CD14-positive monocyte (primary cell): ENCODE data around the gene UPP1. TPM values are rescaled to one million over a fixed set of nuclear protein-coding genes. Genes with fewer than 3 reads are reported as not detected.

ENCODE experiments used
- DNase-seq, 3 donors: peaks; one replicate each; pipeline ENCODE4 v3.0.0-alpha.2; 2011 to 2022
- H2AFZ ChIP-seq: 2 replicates; pipeline ENCODE4 v1.6.0; 2012; ENCODE audit warnings: mild to moderate bottlenecking, low read depth, low read length, inconsistent platforms; ENCODE audit not compliant: insufficient read depth, poor library complexity, severe bottlenecking
- H3K27ac ChIP-seq, 2 donors: 1 replicate in 1 of 2; 2 replicates in 1 of 2; pipeline ENCODE4 v1.5.1; 2012 to 2013; ENCODE audit warnings: low read length in 2 of 2, control low read depth in 1 of 2, inconsistent platforms in 1 of 2, low read depth in 1 of 2, mild to moderate bottlenecking in 1 of 2
- H3K27me3 ChIP-seq, 2 donors: one replicate each; pipeline versions ENCODE4 v1.6.0 to v1.6.1; 2011 to 2013; ENCODE audit warnings: low read length in 2 of 2; ENCODE audit not compliant: control insufficient read depth in 2 of 2, insufficient read depth in 2 of 2
- H3K36me3 ChIP-seq, 2 donors: replicated peaks in 1 of 2; 1 replicate in 1 of 2; 2 replicates in 1 of 2; pipeline versions ENCODE4 v1.5.1 to v1.6.1; 2012 to 2013; ENCODE audit warnings: low read length in 2 of 2, control low read depth in 1 of 2, inconsistent platforms in 1 of 2, mild to moderate bottlenecking in 1 of 2; ENCODE audit not compliant: insufficient read depth in 2 of 2, control insufficient read depth in 1 of 2
- H3K4me1 ChIP-seq, 2 donors: 1 replicate in 1 of 2; 2 replicates in 1 of 2; pipeline versions ENCODE4 v1.5.1 to v1.6.1; 2012 to 2013; ENCODE audit warnings: low read length in 2 of 2, control low read depth in 1 of 2, inconsistent platforms in 1 of 2, mild to moderate bottlenecking in 1 of 2, moderate library complexity in 1 of 2; ENCODE audit not compliant: insufficient read depth in 2 of 2, control insufficient read depth in 1 of 2
- H3K4me2 ChIP-seq: replicated peaks from 2 replicates; pipeline ENCODE3; 2012; ENCODE audit warnings: low read length, moderate library complexity, mild to moderate bottlenecking; ENCODE audit not compliant: poor library complexity, severe bottlenecking; ENCODE audit errors: extremely low read depth
- H3K4me3 ChIP-seq, 3 experiments: fragments of 200-600 bp in 1 of 3; sonication (generic) in 1 of 3; replicated peaks in 1 of 3; 1 replicate in 2 of 3; 2 replicates in 1 of 3; pipeline ENCODE4 v1.5.1; 2011 to 2013; ENCODE audit warnings: low read length in 3 of 3, mild to moderate bottlenecking in 3 of 3, control low read depth in 2 of 3, low read depth in 2 of 3, inconsistent platforms in 1 of 3, moderate library complexity in 1 of 3
- H3K79me2 ChIP-seq: 2 replicates; pipeline ENCODE4 v1.6.0; 2012; ENCODE audit warnings: mild to moderate bottlenecking, control low read depth, inconsistent platforms, low read length, moderate library complexity; ENCODE audit not compliant: insufficient read depth
- H3K9ac ChIP-seq: 2 replicates; pipeline ENCODE4 v1.6.0; 2017; ENCODE audit warnings: low read length, mild to moderate bottlenecking; ENCODE audit not compliant: insufficient read depth, poor library complexity, severe bottlenecking
- H3K9me3 ChIP-seq, 2 donors: replicated peaks in 1 of 2; 1 replicate in 1 of 2; 2 replicates in 1 of 2; pipeline versions ENCODE4 v1.5.1 to v1.6.1; 2012 to 2013; ENCODE audit warnings: low read length in 2 of 2, control low read depth in 1 of 2; ENCODE audit not compliant: control insufficient read depth in 1 of 2, insufficient read depth in 1 of 2
- H4K20me1 ChIP-seq: 2 replicates; pipeline ENCODE4 v1.6.0; 2012; ENCODE audit warnings: mild to moderate bottlenecking, low read length, control low read depth, moderate library complexity; ENCODE audit not compliant: insufficient read depth
- H3K27ac Mint-ChIP-seq, 7 donors: one replicate each; pipeline ENCODE4 v1.8.0; 2020; ENCODE audit warnings: mild to moderate bottlenecking in 7 of 7, mixed read lengths in 7 of 7, moderate library complexity in 6 of 7, inconsistent platforms in 2 of 7
- H3K27me3 Mint-ChIP-seq, 3 donors: one replicate each; pipeline ENCODE4 v1.8.0; 2021 to 2022; ENCODE audit warnings: low read depth in 3 of 3, mild to moderate bottlenecking in 3 of 3, mixed read lengths in 3 of 3, moderate library complexity in 3 of 3, inconsistent platforms in 1 of 3
- H3K36me3 Mint-ChIP-seq, 2 donors: one replicate each; pipeline ENCODE4 v1.8.0; 2020; ENCODE audit warnings: mixed read lengths in 2 of 2, inconsistent platforms in 1 of 2, mild to moderate bottlenecking in 1 of 2
- H3K4me1 Mint-ChIP-seq: one replicate; pipeline ENCODE4 v1.8.0; 2020; ENCODE audit warnings: mild to moderate bottlenecking, mixed read lengths
- H3K4me3 Mint-ChIP-seq, 2 donors: one replicate each; pipeline ENCODE4 v1.8.0; 2020; ENCODE audit warnings: mild to moderate bottlenecking in 2 of 2, mixed read lengths in 2 of 2, moderate library complexity in 1 of 2
- H3K9me3 Mint-ChIP-seq, 7 donors: one replicate each; pipeline ENCODE4 v1.8.0; 2020 to 2022; ENCODE audit warnings: mixed read lengths in 7 of 7, mild to moderate bottlenecking in 6 of 7, moderate library complexity in 6 of 7, inconsistent platforms in 2 of 7
- CTCF ChIP-seq: fragments of 200-600 bp; IDR thresholded peaks from one replicate; pipeline ENCODE4 v1.8.0; 2022; ENCODE audit warnings: antibody characterized with exemption, mild to moderate bottlenecking
- WGBS: methylation state at CpG from one replicate; pipeline ENCODE4 v1.1.5; 2013; ENCODE audit warnings: missing lambda C conversion rate; ENCODE audit not compliant: insufficient coverage; 5-methylcytosine and 5-hydroxymethylcytosine counted together
- intact Hi-C, 2 donors: fragments of 100-400 bp; cut with micrococcal nuclease; formaldehyde crosslinking; loops; one replicate each; pipeline versions ENCODE4 v1.15.0 to v1.15.1; 2023
- polyA plus RNA-seq, 3 donors: library from polyadenylated mRNA; depleted of rRNA in 1 of 3; unstranded in 2 of 3; stranded (reverse) in 1 of 3; fragments of 300-500 nt in 2 of 3; fragments of >200 nt in 1 of 3; fragmentation: Illumina TruSeq in 2 of 3; gene quantifications; 1 replicate in 2 of 3; 2 replicates in 1 of 3; pipeline ENCODE4 v1.2.3, GENCODE V29; 2012 to 2021

Gene UPP1
- polyA plus RNA-seq, 3 donors = 109 to 212 (median 129) TPM

- no peaks in the 10 kb centered on the region for H3K27me3 Mint-ChIP-seq
- no peaks in the 10 kb centered on the region for H3K36me3 ChIP-seq
- no peak overlapping the region for H3K4me3 ChIP-seq
- H3K9me3 ChIP-seq = peaks cover 0 to 3% of the 10 kb centered on the region in 2 donors
- H3K9ac ChIP-seq = no peak overlapping the region
- H3K9me3 Mint-ChIP-seq = peaks cover 5 to 15% (median 7%) of the 10 kb centered on the region in 7 donors
- intact Hi-C loops = no loop called here
- H4K20me1 ChIP-seq = no peaks in the 10 kb centered on the region
- H3K4me3 Mint-ChIP-seq = no peak overlapping the region
- H3K4me1 Mint-ChIP-seq = no peaks in the 10 kb centered on the region
- H2AFZ ChIP-seq = no peak overlapping the region
- H3K79me2 ChIP-seq = no peaks in the 10 kb centered on the region
- H3K27ac ChIP-seq = no peak overlapping the region
- no peak overlapping the region for H3K27ac Mint-ChIP-seq
- no peak overlapping the region for H3K4me2 ChIP-seq
- no peaks in the 10 kb centered on the region for H3K36me3 Mint-ChIP-seq
- no peak for TF ChIP-seq CTCF
- no peak for DNase-seq
- no peaks in the 10 kb centered on the region for H3K27me3 ChIP-seq
- no CpG with 5 or more reads among the region's 2 CpGs for WGBS
- no peaks in the 10 kb centered on the region for H3K4me1 ChIP-seq
These were observed 37.0 kb downstream of the UPP1 start for GRCh38 chr7:48126037-48126436.

- TF ChIP-seq CTCF = no peak
- Mint-ChIP-seq H3K27ac (no peak overlapping the region), H3K9me3 (peaks cover 4 to 11% (median 6%) of the 10 kb centered on the region in 7 donors), H3K4me3 (no peak overlapping the region), H3K27me3 (peaks cover 0 to 2% (median 0%) of the 10 kb centered on the region in 3 donors), H3K36me3 (no peaks in the 10 kb centered on the region), H3K4me1 (no peaks in the 10 kb centered on the region)
- H3K4me1 ChIP-seq = no peaks in the 10 kb centered on the region
- H3K4me3 ChIP-seq = no peak overlapping the region
- H3K79me2 ChIP-seq = no peaks in the 10 kb centered on the region
- no peaks in the 10 kb centered on the region for H4K20me1 ChIP-seq
- intact Hi-C loops = no loop called here
- DNase-seq = no peak
- no peaks in the 10 kb centered on the region for H3K27me3 ChIP-seq
- H2AFZ ChIP-seq = no peak overlapping the region
- no peaks in the 10 kb centered on the region for H3K36me3 ChIP-seq
- peaks cover 0 to 3% of the 10 kb centered on the region in 2 donors for H3K9me3 ChIP-seq
- no peak overlapping the region for H3K27ac ChIP-seq
- no peak overlapping the region for H3K9ac ChIP-seq
- no peak overlapping the region for H3K4me2 ChIP-seq
These were observed 41.6 kb downstream of the UPP1 start for GRCh38 chr7:48130658-48131108.
